K562 (cell line): ENCODE results near the gene TMEM167B. TPM values are rescaled to one million over a fixed set of nuclear protein-coding genes. Genes with fewer than 3 reads are reported as not detected.

Source experiments
- ATF7 ChIP-seq: fragments of 450-650 bp; IDR thresholded peaks from 2 replicates; pipeline ENCODE4 v1.7.1; 2014; ENCODE audit warnings: mild to moderate bottlenecking, moderate library complexity
- CBX5 ChIP-seq: IDR thresholded peaks from 2 replicates; pipeline ENCODE4 v1.6.1; 2014; ENCODE audit warnings: low read depth, borderline replicate concordance
- HDAC8 ChIP-seq: fragments of 450-650 bp; IDR thresholded peaks from 2 replicates; pipeline ENCODE4 v1.6.1; 2016; ENCODE audit warnings: mild to moderate bottlenecking, missing genetic modification characterization, moderate library complexity, missing compliant biosample characterization
- LARP7 ChIP-seq: fragments of 450-650 bp; IDR thresholded peaks from 2 replicates; pipeline ENCODE4 v1.6.1; 2016
- PHB ChIP-seq: fragments of 250-450 bp; sonication (Bioruptor Pico); IDR thresholded peaks from 2 replicates; pipeline ENCODE4 v1.5.0; 2021
- REST ChIP-seq, 2 experiments: fragments of 450-650 bp; formaldehyde crosslinking in 1 of 2; IDR thresholded peaks; 2 replicates each; pipeline versions ENCODE4 v1.4.0 to v1.6.1; 2014 to 2020; ENCODE audit warnings: mild to moderate bottlenecking in 2 of 2, borderline replicate concordance in 1 of 2, low read depth in 1 of 2
- ZNF24 ChIP-seq: fragments of 450-650 bp; IDR thresholded peaks from 2 replicates; pipeline ENCODE4 v1.6.1; 2016
- ZNF589 ChIP-seq: fragments of 200-800 bp; sonication (Bioruptor generic); IDR thresholded peaks from 2 replicates; pipeline ENCODE4 v1.6.1; 2016; ENCODE audit warnings: low read depth, missing genetic modification characterization, missing compliant biosample characterization
- ZSCAN29 ChIP-seq: fragments of 450-650 bp; IDR thresholded peaks from 2 replicates; pipeline ENCODE4 v1.6.1; 2017
- polyA plus RNA-seq, 8 experiments: library from polyadenylated mRNA; depleted of rRNA in 4 of 8; stranded (reverse) in 5 of 8; unstranded in 3 of 8; fragments of >200 nt; fragmentation: Nextera tagmentation in 2 of 8; fragmentation: Illumina TruSeq in 1 of 8; extraction: Ambion mirVana in 2 of 8; extraction: Trizol in 1 of 8; gene quantifications; 2 replicates each; pipeline versions ENCODE4 v1.2.1 to v1.2.3, GENCODE V29; 2011 to 2014; ENCODE audit warnings: inconsistent platforms in 1 of 8, missing spikeins in 1 of 8
- total RNA-seq, 7 experiments: library from RNA; depleted of rRNA in 6 of 7; stranded (reverse); fragments of >200 nt in 6 of 7; fragmentation: Illumina TruSeq in 2 of 7; extraction: Trizol in 2 of 7; gene quantifications; 2 replicates each; pipeline versions ENCODE4 v1.2.1 to v1.2.3, GENCODE V29; 2011 to 2021; ENCODE audit warnings: low replicate concordance in 1 of 7
- TF ChIP-seq, protein P1 (sequence below): sonication (generic); formaldehyde crosslinking; IDR thresholded peaks from 2 replicates; pipeline ENCODE4 v1.8.0; 2022; ENCODE audit warnings: mild to moderate bottlenecking, missing genetic modification reagents
- TF ChIP-seq, protein P2 (sequence below): fragments of 250-450 bp; sonication (Bioruptor Pico); IDR thresholded peaks from 2 replicates; pipeline ENCODE4 v1.5.1; 2021; ENCODE audit warnings: mild to moderate bottlenecking
- TF ChIP-seq, protein P3 (sequence below): fragments of 450-650 bp; IDR thresholded peaks from 2 replicates; pipeline ENCODE4 v1.7.0; 2016; ENCODE audit warnings: borderline replicate concordance

Gene TMEM167B
- total and polyA plus RNA-seq, 9 of the 15 experiments (the other 6 are each of a cell fraction or from before 2014, with no cell fraction given) = 17.2 to 36.4 (median 32.2) TPM

- TF ChIP-seq REST (IDR thresholded peaks at IDR 0.05; ENCODE audit: borderline replicate concordance) (no peak), REST (CRISPR knock-in tag; IDR thresholded peaks at IDR 0.05; ENCODE audit: low read depth) (no peak), HDAC8 (tag) (no peak), ZSCAN29 (no peak), LARP7 (0 out of 2 replicates have a peak, but pooled peaks have one; percentile 70), CBX5 (no peak), ATF7 (no peak), ZNF24 (no peak), ZNF589 (no peak), PHB (CRISPR knock-in tag) (no peak)
- TF ChIP-seq, protein P1, sequence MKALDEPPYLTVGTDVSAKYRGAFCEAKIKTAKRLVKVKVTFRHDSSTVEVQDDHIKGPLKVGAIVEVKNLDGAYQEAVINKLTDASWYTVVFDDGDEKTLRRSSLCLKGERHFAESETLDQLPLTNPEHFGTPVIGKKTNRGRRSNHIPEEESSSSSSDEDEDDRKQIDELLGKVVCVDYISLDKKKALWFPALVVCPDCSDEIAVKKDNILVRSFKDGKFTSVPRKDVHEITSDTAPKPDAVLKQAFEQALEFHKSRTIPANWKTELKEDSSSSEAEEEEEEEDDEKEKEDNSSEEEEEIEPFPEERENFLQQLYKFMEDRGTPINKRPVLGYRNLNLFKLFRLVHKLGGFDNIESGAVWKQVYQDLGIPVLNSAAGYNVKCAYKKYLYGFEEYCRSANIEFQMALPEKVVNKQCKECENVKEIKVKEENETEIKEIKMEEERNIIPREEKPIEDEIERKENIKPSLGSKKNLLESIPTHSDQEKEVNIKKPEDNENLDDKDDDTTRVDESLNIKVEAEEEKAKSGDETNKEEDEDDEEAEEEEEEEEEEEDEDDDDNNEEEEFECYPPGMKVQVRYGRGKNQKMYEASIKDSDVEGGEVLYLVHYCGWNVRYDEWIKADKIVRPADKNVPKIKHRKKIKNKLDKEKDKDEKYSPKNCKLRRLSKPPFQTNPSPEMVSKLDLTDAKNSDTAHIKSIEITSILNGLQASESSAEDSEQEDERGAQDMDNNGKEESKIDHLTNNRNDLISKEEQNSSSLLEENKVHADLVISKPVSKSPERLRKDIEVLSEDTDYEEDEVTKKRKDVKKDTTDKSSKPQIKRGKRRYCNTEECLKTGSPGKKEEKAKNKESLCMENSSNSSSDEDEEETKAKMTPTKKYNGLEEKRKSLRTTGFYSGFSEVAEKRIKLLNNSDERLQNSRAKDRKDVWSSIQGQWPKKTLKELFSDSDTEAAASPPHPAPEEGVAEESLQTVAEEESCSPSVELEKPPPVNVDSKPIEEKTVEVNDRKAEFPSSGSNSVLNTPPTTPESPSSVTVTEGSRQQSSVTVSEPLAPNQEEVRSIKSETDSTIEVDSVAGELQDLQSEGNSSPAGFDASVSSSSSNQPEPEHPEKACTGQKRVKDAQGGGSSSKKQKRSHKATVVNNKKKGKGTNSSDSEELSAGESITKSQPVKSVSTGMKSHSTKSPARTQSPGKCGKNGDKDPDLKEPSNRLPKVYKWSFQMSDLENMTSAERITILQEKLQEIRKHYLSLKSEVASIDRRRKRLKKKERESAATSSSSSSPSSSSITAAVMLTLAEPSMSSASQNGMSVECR = no peak
- TF ChIP-seq, protein P2, sequence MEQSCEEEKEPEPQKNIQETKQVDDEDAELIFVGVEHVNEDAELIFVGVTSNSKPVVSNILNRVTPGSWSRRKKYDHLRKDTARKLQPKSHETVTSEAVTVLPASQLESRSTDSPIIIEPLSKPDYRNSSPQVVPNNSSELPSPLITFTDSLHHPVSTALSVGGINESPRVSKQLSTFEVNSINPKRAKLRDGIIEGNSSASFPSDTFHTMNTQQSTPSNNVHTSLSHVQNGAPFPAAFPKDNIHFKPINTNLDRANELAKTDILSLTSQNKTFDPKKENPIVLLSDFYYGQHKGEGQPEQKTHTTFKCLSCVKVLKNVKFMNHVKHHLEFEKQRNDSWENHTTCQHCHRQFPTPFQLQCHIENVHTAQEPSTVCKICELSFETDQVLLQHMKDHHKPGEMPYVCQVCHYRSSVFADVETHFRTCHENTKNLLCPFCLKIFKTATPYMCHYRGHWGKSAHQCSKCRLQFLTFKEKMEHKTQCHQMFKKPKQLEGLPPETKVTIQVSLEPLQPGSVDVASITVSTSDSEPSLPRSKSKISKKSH = no peak
- TF ChIP-seq, protein P3, sequence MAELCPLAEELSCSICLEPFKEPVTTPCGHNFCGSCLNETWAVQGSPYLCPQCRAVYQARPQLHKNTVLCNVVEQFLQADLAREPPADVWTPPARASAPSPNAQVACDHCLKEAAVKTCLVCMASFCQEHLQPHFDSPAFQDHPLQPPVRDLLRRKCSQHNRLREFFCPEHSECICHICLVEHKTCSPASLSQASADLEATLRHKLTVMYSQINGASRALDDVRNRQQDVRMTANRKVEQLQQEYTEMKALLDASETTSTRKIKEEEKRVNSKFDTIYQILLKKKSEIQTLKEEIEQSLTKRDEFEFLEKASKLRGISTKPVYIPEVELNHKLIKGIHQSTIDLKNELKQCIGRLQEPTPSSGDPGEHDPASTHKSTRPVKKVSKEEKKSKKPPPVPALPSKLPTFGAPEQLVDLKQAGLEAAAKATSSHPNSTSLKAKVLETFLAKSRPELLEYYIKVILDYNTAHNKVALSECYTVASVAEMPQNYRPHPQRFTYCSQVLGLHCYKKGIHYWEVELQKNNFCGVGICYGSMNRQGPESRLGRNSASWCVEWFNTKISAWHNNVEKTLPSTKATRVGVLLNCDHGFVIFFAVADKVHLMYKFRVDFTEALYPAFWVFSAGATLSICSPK = no peak
These were observed 10.0 kb upstream of the TMEM167B start (continued) for GRCh38 chr1:109080441-109081082.
